ENCODE results near the gene DCLK2. TPM values are rescaled to one million over a fixed set of nuclear protein-coding genes. Genes with fewer than 3 reads are reported as not detected.

DCLK2 gene
- total RNA-seq, 4 donors from 2014 or later: 0.61 to 4.0 (median 0.74) TPM

- intact Hi-C loops (cut with DNase I): loop anchor here (10.0 kb wide), 1 partner anchor 225 kb away; no protein-coding TSS in a partner anchor
Measured at GRCh38 chr4:150240011-150240410, 161.8 kb downstream of the DCLK2 start.

GRCh38 chr4:150242820-150243458, 164.7 kb downstream of the DCLK2 start:
- intact Hi-C loops (cut with DNase I): loop anchor here (10.0 kb wide), 1 partner anchor 228 kb away; no protein-coding TSS in a partner anchor
- no peak for DNase-seq

More at GRCh38 chr4:150240011-150240410, 161.8 kb downstream of the DCLK2 start:
- Histone ChIP-seq H3K27ac (no peak overlapping the region), H3K36me3 (no peaks in the 10 kb centered on the region), H3K4me1 (peaks cover 0 to 15% (median 10%) of the 10 kb centered on the region in 3 donors), H3K27me3 (no peaks in the 10 kb centered on the region), H3K4me3 (no peak overlapping the region), H3K9me3 (no peaks in the 10 kb centered on the region)
- no peak for TF ChIP-seq POLR2A (IDR thresholded peaks at IDR 0.05)
- no peak for TF ChIP-seq CTCF (IDR thresholded peaks at IDR 0.05)
- no peak for DNase-seq

GRCh38 chr4:150243932-150244331, 165.7 kb downstream of the DCLK2 start:
- Histone ChIP-seq H3K4me1 (no peaks in the 10 kb centered on the region), H3K36me3 (no peaks in the 10 kb centered on the region), H3K4me3 (no peak overlapping the region), H3K27ac (no peak overlapping the region), H3K9me3 (no peaks in the 10 kb centered on the region), H3K27me3 (no peaks in the 10 kb centered on the region)
- WGBS, 2 donors: 55 to 79% methylated on average over 2 of the region's 2 CpGs
- intact Hi-C loops (cut with DNase I): loop anchor here (10.0 kb wide), 1 partner anchor 229 kb away; no protein-coding TSS in a partner anchor
- no peak for DNase-seq
- TF ChIP-seq CTCF (IDR thresholded peaks at IDR 0.05) (no peak), POLR2A (IDR thresholded peaks at IDR 0.05) (no peak)

More at GRCh38 chr4:150242820-150243458, 164.7 kb downstream of the DCLK2 start:
- 56% methylated on average over 6 of the region's 6 CpGs for WGBS, 2 donors
- Histone ChIP-seq H3K9me3 (no peaks in the 10 kb centered on the region), H3K36me3 (no peaks in the 10 kb centered on the region), H3K4me3 (no peak overlapping the region), H3K27ac (no peak overlapping the region), H3K27me3 (no peaks in the 10 kb centered on the region), H3K4me1 (no peaks in the 10 kb centered on the region)
- peak; percentile 24 to 84 (median 66) for TF ChIP-seq CTCF (IDR thresholded peaks at IDR 0.05)
- TF ChIP-seq POLR2A (IDR thresholded peaks at IDR 0.05): no peak

- DNase-seq: no peak
- intact Hi-C loops (cut with DNase I): loop anchor here (10.0 kb wide), 1 partner anchor 230 kb away; no protein-coding TSS in a partner anchor
Measured at GRCh38 chr4:150244600-150244999, 166.4 kb downstream of the DCLK2 start.

More at GRCh38 chr4:150244600-150244999, 166.4 kb downstream of the DCLK2 start:
- no peak overlapping the region for H3K4me3 ChIP-seq
- no peaks in the 10 kb centered on the region for H3K27me3 ChIP-seq
- TF ChIP-seq POLR2A (IDR thresholded peaks at IDR 0.05): no peak
- no peak for TF ChIP-seq CTCF (IDR thresholded peaks at IDR 0.05)
- H3K4me1 ChIP-seq: no peaks in the 10 kb centered on the region
- WGBS, 2 donors: 36 to 38% methylated on average over 3 of the region's 3 CpGs
- no peaks in the 10 kb centered on the region for H3K9me3 ChIP-seq
- no peak overlapping the region for H3K27ac ChIP-seq
- H3K36me3 ChIP-seq: no peaks in the 10 kb centered on the region
